ENCODE results near the gene SLBP.

The SLBP gene

DNA sequence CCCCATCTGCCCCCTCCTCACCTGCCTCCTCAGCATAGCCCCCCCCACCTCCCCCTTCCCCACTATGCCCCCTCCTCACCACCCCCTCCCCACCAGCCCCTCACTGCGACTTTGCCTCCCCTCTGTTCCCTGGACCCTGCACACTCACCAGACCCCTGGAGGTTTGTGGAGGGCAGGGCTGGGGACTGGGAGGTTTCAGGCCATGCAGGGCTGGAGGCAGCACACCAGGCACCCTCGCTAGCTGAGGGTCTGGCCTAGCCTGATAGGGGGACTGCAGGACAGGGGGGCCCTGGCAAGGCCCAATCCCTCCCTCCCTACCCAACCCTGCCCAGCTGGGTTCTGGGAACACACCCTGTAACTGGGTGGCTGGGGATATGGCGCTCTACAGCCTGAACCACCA lies 37.3 kb upstream of the SLBP start:
- FAIRE-seq (no peak), DNase-seq (ENCODE audit: low spot score) (no peak)

DNA sequence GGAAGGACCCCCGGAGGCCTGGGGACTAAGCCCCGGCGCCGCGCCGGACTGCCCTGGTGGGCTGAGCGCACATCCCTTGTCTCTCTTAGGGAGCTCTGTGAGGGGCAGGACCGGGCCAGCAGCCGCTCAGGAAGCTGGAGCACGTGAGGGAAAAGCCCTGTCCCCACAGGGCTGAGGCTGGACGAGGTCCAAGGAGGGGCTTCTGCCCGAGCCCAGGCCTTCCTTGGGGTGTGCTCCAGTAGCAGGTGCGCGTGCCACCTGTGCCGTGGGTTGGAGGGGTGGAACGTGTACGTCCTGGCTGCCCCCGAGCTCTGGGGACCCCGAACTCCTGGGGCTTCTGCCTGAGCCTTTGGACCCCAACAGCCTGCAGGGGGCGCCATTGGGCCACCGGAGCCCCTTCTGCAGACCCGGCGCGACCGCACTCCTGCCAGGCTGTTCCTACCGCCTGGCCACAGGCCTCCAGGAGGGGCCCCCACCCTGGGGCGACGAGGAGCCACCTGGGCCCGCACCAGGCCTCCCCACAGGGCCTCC lies 36.4 kb upstream of the SLBP start:
- DNase-seq (ENCODE audit: low spot score) (peak; percentile 60), FAIRE-seq (no peak)

DNA sequence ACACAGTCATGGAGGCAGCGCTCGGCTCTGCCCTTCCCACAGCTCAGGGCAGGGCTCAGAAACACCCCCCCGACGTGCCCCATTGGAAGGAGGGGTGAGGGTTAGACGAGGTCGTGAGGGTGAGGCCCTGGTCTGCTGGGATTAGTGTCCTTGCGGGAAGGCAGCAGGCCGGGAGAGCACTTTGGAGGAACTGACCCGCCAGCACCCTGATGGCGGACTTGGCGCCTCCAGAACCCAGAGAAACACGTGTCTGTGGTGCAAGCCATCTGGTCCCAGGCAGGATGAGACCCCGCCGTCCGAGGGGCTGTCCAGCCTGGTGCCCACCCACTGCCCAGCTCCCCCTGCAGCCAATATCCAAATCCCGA lies 35.5 kb upstream of the SLBP start:
- no peak for FAIRE-seq
- DNase-seq (ENCODE audit: low spot score): no peak

DNA sequence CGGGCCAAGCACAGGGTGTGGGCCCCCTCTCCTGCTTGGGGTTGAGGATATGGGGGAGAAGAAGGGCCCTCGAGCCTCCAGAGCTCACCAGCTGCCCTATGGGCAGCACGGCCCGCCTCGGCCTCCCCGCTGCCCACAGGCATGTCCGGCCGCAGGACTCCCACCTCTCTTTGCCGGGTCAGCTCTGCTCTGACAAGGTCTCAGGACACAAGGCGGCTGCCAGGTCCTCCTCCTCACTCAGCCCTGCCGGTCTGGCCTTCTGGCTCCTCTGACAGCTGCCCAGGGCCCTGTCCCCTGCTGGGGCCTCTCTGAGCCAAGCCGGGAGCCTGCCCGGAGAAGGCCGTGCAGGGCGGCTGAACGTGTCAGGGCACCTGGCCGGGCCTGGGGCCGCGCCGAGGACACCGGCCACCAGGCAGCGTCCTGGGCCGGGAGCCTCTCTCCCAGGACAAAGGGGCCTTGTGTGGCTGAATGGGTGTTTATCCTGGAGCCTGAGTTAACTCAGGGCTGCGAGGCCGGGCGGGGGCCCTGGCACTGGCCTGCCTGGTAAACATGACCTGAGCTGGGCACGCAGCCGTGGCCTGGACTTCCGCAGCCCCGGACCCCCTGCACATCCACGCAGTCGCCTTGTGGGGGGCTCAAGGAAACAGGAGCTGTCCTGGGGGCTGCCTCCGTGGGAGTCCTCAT lies 34.9 kb upstream of the SLBP start:
- DNase-seq (ENCODE audit: low spot score) (no peak), FAIRE-seq (no peak)

DNA sequence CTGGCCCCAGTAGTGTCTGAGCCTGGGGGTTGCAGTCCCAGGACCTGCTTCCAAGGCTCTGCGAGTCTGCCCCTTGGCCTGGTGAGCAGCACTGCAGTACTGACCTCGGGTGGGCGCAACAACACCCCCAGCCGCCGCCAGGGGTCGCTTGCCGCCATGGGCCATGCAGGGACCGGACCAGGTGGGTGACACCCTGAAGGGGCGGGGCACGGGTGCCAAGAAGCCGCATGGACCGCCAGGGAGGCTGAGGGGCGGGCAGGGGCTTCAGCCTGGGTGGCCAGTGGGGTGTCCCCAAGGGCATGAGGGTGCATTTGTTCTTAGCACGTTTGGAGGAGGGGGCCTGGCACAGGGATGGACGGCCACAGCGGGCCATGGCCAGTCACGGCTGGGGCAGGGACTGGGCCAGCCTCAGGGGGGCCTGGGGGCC lies 34.2 kb upstream of the SLBP start:
- no peak for FAIRE-seq

DNA sequence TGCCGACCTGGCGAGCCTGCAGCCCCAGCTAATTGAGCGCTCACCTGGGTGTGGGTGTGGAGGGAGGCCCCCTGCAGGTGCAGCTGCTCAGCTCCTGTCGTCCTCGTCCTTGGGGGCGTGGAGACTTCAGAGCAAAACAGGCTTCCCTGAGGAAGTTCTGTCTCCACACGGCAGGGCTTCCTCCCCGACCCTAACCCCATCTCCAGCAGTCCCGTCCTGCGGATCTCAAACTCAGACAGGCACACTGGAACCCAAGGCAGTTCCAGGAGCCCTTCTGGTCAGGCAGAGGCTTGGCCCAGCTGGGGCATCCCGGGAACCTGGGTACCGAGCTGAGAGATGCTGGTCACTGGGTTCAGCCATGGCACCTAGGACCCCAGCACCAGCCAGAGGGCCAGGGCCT lies 33.6 kb upstream of the SLBP start:
- FAIRE-seq (no peak), DNase-seq (ENCODE audit: low spot score) (no peak)

More for the DNA sequence above, 34.2 kb upstream of the SLBP start:
- peak; percentile 51 for DNase-seq (ENCODE audit: low spot score)

- FAIRE-seq (no peak), DNase-seq (ENCODE audit: low spot score) (no peak)
Observed at GRCh38 chr4:1745165-1745564, 33.0 kb upstream of the SLBP start.

DNA sequence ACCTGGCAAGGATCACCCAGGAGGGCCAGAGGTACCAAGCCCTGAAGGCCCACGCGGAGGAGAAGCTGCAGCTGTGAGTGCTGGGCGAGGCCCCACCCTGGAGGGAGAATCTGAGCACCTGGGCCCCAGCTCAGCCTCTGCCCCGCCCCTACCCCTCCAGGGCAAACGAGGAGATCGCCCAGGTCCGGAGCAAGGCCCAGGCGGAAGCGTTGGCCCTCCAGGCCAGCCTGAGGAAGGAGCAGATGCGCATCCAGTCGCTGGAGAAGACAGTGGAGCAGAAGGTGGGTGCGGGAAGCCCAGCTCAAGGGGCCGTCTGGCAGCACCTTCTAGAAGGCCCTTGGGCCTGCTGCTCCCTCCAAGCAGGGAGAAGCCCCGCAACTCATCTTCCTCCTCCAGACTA lies 32.4 kb upstream of the SLBP start:
- DNase-seq (ENCODE audit: low spot score) (no peak), FAIRE-seq (no peak)

DNA sequence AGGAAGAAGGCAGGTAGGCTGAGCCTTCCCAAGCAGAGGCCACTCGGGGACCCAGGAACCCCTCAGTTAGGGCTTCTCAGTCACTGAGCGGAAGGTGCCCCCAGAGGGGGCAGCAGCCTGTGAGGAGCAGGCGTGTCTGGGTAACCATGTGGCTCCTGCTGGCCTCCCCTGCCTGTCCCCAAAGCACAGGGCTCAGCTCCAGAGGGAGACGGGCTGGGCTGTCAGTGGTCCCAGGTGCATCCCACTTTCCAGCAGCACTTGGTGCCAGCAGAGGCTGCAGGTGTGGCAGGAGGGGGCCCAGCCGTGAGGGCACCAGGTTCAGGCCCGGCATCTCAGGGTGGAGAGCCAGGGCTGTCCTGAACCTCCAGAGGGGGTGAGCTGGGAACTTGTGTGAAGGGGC lies 31.9 kb upstream of the SLBP start:
- FAIRE-seq (no peak), DNase-seq (ENCODE audit: low spot score) (no peak)

- FAIRE-seq (no peak), DNase-seq (ENCODE audit: low spot score) (no peak)
Observed at GRCh38 chr4:1743551-1743950, 31.4 kb upstream of the SLBP start.

GRCh38 chr4:1741208-1741607 lies 29.1 kb upstream of the SLBP start:
- DNase-seq (ENCODE audit: low spot score) (no peak), FAIRE-seq (no peak)

GRCh38 chr4:1740021-1740545 lies 28.0 kb upstream of the SLBP start:
- no peak for DNase-seq (ENCODE audit: low spot score)
- FAIRE-seq: no peak

- FAIRE-seq (no peak), DNase-seq (ENCODE audit: low spot score) (no peak)
Observed at GRCh38 chr4:1739358-1739757, 27.2 kb upstream of the SLBP start.

GRCh38 chr4:1738410-1738809 lies 26.3 kb upstream of the SLBP start:
- FAIRE-seq (no peak), DNase-seq (ENCODE audit: low spot score) (no peak)

- FAIRE-seq: no peak
- no peak for DNase-seq (ENCODE audit: low spot score)
Observed at GRCh38 chr4:1737666-1738065, 25.5 kb upstream of the SLBP start.

- FAIRE-seq (no peak), DNase-seq (ENCODE audit: low spot score) (no peak)
Observed at GRCh38 chr4:1736812-1737211, 24.7 kb upstream of the SLBP start.

GRCh38 chr4:1735215-1735614 lies 23.1 kb upstream of the SLBP start:
- FAIRE-seq: no peak

DNA sequence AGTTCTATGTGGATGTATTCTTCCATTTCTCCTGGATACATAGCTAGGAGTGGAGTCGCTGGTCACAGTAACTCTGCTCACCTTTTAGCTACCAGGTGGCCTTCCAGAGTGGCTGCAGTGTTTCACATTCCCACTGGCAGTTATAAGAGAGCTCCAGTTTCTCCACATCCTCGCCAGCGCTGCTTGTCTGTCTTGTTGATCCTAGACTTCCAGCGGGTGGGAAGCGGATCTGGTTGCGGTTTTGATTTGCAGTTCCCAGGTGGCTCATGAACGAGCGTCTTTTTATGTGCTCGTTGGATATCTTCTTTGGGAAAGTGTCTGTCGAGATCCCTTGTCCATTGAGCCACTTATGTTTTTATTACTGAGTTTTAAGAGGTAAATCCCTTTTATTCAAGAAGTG lies 20.8 kb upstream of the SLBP start:
- FAIRE-seq (no peak), DNase-seq (ENCODE audit: low spot score) (no peak)

More at GRCh38 chr4:1735215-1735614, 23.1 kb upstream of the SLBP start:
- no peak for DNase-seq (ENCODE audit: low spot score)

GRCh38 chr4:1731180-1731579 lies 19.1 kb upstream of the SLBP start:
- FAIRE-seq (peak; percentile 84), DNase-seq (ENCODE audit: low spot score) (peak; percentile 73)

GRCh38 chr4:1730532-1731135 lies 18.5 kb upstream of the SLBP start:
- FAIRE-seq (no peak), DNase-seq (ENCODE audit: low spot score) (no peak)

DNA sequence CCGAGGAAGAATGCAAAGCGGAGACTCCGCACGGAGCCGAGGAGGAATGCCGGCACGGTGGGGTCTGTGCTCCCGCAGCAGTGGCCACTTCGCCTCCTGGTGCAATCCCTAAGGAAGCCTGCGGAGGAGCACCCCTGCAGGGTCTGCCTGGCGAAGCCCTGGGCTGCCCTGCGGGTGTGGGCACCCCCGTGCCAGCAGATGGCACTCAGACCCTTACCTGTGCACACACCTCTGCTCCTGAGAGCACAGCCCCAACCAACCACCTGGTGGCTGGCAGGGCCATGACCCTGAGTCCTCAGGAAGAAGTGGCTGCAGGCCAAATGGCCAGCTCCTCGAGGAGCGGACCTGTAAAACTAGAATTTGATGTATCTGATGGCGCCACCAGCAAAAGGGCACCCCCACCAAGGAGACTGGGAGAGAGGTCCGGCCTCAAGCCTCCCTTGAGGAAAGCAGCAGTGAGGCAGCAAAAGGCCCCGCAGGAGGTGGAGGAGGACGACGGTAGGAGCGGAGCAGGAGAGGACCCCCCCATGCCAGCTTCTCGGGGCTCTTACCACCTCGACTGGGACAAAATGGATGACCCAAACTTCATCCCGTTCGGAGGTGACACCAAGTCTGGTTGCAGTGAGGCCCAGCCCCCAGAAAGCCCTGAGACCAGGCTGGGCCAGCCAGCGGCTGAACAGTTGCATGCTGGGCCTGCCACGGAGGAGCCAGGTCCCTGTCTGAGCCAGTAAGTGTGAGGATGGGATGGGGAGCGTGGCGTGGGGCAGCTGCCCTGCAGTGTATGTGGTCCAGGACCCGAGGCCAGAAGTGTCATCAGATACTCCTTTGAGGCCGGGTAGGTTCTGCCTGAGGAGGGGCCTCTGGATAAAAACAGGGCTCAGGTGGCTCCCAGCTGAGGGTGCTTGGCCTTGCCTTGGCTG lies 16.2 kb upstream of the SLBP start:
- FAIRE-seq: no peak
- DNase-seq (ENCODE audit: low spot score): no peak
